ENCODE data around the gene SLC9A3.

Gene SLC9A3

GRCh38 chr5:422323-423232, 101.7 kb downstream of the SLC9A3 start:
- no peak for ATAC-seq
- TF ChIP-seq, protein P1, sequence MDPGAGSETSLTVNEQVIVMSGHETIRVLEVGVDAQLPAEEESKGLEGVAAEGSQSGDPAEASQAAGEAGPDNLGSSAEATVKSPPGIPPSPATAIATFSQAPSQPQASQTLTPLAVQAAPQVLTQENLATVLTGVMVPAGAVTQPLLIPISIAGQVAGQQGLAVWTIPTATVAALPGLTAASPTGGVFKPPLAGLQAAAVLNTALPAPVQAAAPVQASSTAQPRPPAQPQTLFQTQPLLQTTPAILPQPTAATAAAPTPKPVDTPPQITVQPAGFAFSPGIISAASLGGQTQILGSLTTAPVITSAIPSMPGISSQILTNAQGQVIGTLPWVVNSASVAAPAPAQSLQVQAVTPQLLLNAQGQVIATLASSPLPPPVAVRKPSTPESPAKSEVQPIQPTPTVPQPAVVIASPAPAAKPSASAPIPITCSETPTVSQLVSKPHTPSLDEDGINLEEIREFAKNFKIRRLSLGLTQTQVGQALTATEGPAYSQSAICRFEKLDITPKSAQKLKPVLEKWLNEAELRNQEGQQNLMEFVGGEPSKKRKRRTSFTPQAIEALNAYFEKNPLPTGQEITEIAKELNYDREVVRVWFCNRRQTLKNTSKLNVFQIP (CRISPR knock-in tag; IDR thresholded peaks at IDR 0.05; ENCODE audit: borderline replicate concordance, low read depth), result no peak
- TF ChIP-seq BACH2 (CRISPR knock-in tag; IDR thresholded peaks at IDR 0.05; ENCODE audit: borderline replicate concordance) (no peak), PATZ1 (CRISPR knock-in tag; IDR thresholded peaks at IDR 0.05; ENCODE audit: borderline replicate concordance) (no peak), RARB (CRISPR knock-in tag; IDR thresholded peaks at IDR 0.05) (no peak), TSHZ2 (CRISPR knock-in tag; IDR thresholded peaks at IDR 0.05) (no peak), ISL1 (CRISPR knock-in tag; IDR thresholded peaks at IDR 0.05) (no peak), GLIS3 (CRISPR knock-in tag; IDR thresholded peaks at IDR 0.05) (no peak), TOX (CRISPR knock-in tag; IDR thresholded peaks at IDR 0.05; ENCODE audit: borderline replicate concordance) (no peak), ZNF70 (CRISPR knock-in tag; IDR thresholded peaks at IDR 0.05) (no peak), ZFP30 (CRISPR knock-in tag; IDR thresholded peaks at IDR 0.05) (no peak), ARNTL (CRISPR knock-in tag; IDR thresholded peaks at IDR 0.05; ENCODE audit: borderline replicate concordance, low read depth) (no peak), TCF4 (CRISPR knock-in tag; IDR thresholded peaks at IDR 0.05; ENCODE audit: borderline replicate concordance) (no peak)
- TF ChIP-seq, protein P2, sequence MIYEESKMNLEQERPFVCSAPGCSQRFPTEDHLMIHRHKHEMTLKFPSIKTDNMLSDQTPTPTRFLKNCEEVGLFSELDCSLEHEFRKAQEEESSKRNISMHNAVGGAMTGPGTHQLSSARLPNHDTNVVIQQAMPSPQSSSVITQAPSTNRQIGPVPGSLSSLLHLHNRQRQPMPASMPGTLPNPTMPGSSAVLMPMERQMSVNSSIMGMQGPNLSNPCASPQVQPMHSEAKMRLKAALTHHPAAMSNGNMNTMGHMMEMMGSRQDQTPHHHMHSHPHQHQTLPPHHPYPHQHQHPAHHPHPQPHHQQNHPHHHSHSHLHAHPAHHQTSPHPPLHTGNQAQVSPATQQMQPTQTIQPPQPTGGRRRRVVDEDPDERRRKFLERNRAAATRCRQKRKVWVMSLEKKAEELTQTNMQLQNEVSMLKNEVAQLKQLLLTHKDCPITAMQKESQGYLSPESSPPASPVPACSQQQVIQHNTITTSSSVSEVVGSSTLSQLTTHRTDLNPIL (CRISPR knock-in tag; IDR thresholded peaks at IDR 0.05; ENCODE audit: low read depth), result no peak

DNA sequence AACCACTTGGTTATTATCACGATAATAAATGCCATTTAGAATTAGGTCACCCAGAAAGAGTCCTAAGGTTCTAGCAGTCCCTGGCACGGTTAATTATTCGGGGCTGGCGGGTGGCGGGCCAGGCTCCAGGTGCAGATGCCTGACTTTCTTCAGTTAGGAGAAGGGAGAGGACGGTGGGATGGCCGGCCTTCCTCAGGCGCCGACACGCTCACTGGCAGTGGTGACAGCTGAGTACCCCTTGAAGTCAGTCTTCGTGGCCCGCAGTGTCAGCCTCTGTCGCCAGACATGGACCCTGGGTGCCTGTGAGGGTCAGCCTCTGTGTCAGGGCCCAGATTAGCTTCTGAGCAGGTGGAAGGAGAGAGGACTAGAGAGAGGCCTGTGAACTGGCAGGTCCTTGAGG, 102.3 kb downstream of the SLC9A3 start:
- no peak for ATAC-seq
- TF ChIP-seq, protein P1 (CRISPR knock-in tag; IDR thresholded peaks at IDR 0.05; ENCODE audit: borderline replicate concordance, low read depth), result no peak
- no peak for TF ChIP-seq ZNF8 (CRISPR knock-in tag; IDR thresholded peaks at IDR 0.05)
- no peak for TF ChIP-seq ISL1 (CRISPR knock-in tag; IDR thresholded peaks at IDR 0.05)
- TF ChIP-seq, protein P3, sequence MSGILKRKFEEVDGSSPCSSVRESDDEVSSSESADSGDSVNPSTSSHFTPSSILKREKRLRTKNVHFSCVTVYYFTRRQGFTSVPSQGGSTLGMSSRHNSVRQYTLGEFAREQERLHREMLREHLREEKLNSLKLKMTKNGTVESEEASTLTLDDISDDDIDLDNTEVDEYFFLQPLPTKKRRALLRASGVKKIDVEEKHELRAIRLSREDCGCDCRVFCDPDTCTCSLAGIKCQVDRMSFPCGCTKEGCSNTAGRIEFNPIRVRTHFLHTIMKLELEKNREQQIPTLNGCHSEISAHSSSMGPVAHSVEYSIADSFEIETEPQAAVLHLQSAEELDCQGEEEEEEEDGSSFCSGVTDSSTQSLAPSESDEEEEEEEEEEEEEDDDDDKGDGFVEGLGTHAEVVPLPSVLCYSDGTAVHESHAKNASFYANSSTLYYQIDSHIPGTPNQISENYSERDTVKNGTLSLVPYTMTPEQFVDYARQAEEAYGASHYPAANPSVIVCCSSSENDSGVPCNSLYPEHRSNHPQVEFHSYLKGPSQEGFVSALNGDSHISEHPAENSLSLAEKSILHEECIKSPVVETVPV (CRISPR knock-in tag; IDR thresholded peaks at IDR 0.05), result no peak
- TF ChIP-seq ZC3H10 (CRISPR knock-in tag; IDR thresholded peaks at IDR 0.05), result no peak
- no peak for TF ChIP-seq ZNF565 (CRISPR knock-in tag; conservative IDR thresholded peaks at IDR 0.05; ENCODE audit: low read depth)
- no peak for TF ChIP-seq BACH2 (CRISPR knock-in tag; IDR thresholded peaks at IDR 0.05; ENCODE audit: borderline replicate concordance)
- TF ChIP-seq ARNTL (CRISPR knock-in tag; IDR thresholded peaks at IDR 0.05; ENCODE audit: borderline replicate concordance, low read depth), result no peak
- TF ChIP-seq RARB (CRISPR knock-in tag; IDR thresholded peaks at IDR 0.05), result no peak
- TF ChIP-seq ZFP3 (CRISPR knock-in tag; IDR thresholded peaks at IDR 0.05), result no peak
- TF ChIP-seq PATZ1 (CRISPR knock-in tag; IDR thresholded peaks at IDR 0.05; ENCODE audit: borderline replicate concordance), result no peak

Data from SK-N-SH treated with all-trans-retinoic acid at 6 μM for 48 hours (cell line).